ENCODE measurements around the gene ATG4B.

DNA sequence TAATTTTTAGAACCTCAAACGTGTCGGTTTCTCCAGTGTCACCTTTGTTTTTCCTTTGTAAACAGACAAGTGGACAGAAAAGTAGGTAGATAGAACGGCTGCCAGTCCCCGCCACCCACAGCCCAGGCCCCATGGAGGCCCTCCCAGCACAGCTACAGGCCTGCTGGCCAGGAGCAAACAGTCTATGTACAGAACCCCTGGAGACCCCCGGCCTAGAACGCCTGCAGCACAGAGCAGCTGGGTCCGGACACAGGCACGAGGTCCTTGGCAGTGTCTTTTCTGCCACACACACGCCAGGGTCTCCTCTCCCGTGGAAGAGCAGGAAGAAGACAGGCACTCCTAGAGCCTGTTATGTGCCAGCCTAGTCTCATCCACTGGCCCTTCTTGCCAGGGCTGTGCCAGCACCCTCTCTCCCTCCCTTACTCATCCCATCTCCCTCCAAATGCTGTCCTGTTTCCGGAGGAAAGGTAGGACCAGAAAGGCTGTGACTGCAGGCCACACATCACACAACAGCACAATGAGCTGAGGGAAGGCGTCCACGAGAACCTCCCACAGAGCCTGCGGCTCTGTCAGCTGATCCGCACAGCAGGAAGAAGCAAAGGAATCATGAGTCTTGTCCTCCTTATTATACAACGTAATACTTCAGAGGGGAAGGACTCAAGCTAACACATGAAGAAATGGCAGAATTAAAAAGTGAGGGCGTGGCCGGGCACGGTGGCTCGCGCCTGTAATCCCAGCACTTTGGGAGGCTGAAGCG is 41.5 kb downstream of the ATG4B start:
- TF ChIP-seq, protein P1, sequence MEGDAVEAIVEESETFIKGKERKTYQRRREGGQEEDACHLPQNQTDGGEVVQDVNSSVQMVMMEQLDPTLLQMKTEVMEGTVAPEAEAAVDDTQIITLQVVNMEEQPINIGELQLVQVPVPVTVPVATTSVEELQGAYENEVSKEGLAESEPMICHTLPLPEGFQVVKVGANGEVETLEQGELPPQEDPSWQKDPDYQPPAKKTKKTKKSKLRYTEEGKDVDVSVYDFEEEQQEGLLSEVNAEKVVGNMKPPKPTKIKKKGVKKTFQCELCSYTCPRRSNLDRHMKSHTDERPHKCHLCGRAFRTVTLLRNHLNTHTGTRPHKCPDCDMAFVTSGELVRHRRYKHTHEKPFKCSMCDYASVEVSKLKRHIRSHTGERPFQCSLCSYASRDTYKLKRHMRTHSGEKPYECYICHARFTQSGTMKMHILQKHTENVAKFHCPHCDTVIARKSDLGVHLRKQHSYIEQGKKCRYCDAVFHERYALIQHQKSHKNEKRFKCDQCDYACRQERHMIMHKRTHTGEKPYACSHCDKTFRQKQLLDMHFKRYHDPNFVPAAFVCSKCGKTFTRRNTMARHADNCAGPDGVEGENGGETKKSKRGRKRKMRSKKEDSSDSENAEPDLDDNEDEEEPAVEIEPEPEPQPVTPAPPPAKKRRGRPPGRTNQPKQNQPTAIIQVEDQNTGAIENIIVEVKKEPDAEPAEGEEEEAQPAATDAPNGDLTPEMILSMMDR (IDR thresholded peaks at IDR 0.05) = no peak
- no peak for TF ChIP-seq POLR2A (IDR thresholded peaks at IDR 0.05)
